ENCODE measurements around the gene RNF223.

RNF223 gene

GRCh38 chr1:1094981-1095380 lies 20.9 kb upstream of the RNF223 start:
- TF ChIP-seq CTCF (IDR thresholded peaks at IDR 0.05; ENCODE audit: borderline replicate concordance, control extremely low read depth, extremely low read depth, insufficient read depth, missing control alignments), result no peak
- in situ Hi-C loops (cut with MboI; ENCODE audit: low sequenced_read_pairs, unreplicated experiment), result no loop called here
- no peak for DNase-seq (ENCODE audit: low spot score)

GRCh38 chr1:1093610-1093943 lies 19.5 kb upstream of the RNF223 start:
- no peak for TF ChIP-seq CTCF (IDR thresholded peaks at IDR 0.05; ENCODE audit: borderline replicate concordance, control extremely low read depth, extremely low read depth, insufficient read depth, missing control alignments)
- in situ Hi-C loops (cut with MboI; ENCODE audit: low sequenced_read_pairs, unreplicated experiment), result no loop called here
- no peak for DNase-seq (ENCODE audit: low spot score)

- in situ Hi-C loops (cut with MboI; ENCODE audit: low sequenced_read_pairs, unreplicated experiment), result no loop called here
Measured at GRCh38 chr1:1092894-1093609, 18.9 kb upstream of the RNF223 start.

GRCh38 chr1:1092149-1092855 lies 18.2 kb upstream of the RNF223 start:
- DNase-seq (ENCODE audit: low spot score), result no peak
- TF ChIP-seq CTCF (IDR thresholded peaks at IDR 0.05; ENCODE audit: borderline replicate concordance, control extremely low read depth, extremely low read depth, insufficient read depth, missing control alignments), result no peak
- in situ Hi-C loops (cut with MboI; ENCODE audit: low sequenced_read_pairs, unreplicated experiment), result no loop called here

More at GRCh38 chr1:1092894-1093609, 18.9 kb upstream of the RNF223 start:
- DNase-seq (ENCODE audit: low spot score), result no peak
- TF ChIP-seq CTCF (IDR thresholded peaks at IDR 0.05; ENCODE audit: borderline replicate concordance, control extremely low read depth, extremely low read depth, insufficient read depth, missing control alignments), result no peak

GRCh38 chr1:1091344-1092148 lies 17.4 kb upstream of the RNF223 start:
- no peak for DNase-seq (ENCODE audit: low spot score)
- TF ChIP-seq CTCF (IDR thresholded peaks at IDR 0.05; ENCODE audit: borderline replicate concordance, control extremely low read depth, extremely low read depth, insufficient read depth, missing control alignments), result no peak
- in situ Hi-C loops (cut with MboI; ENCODE audit: low sequenced_read_pairs, unreplicated experiment), result no loop called here

GRCh38 chr1:1090424-1091343 lies 16.6 kb upstream of the RNF223 start:
- no peak for TF ChIP-seq CTCF (IDR thresholded peaks at IDR 0.05; ENCODE audit: borderline replicate concordance, control extremely low read depth, extremely low read depth, insufficient read depth, missing control alignments)
- in situ Hi-C loops (cut with MboI; ENCODE audit: low sequenced_read_pairs, unreplicated experiment), result no loop called here
- no peak for DNase-seq (ENCODE audit: low spot score)
